Fibroblast of skin of left quadriceps (primary cell): ENCODE data around the gene DENND1B.
"Not testable (repeated sequence)": the region's sequence is repeated elsewhere in the genome, so short reads cannot be mapped to it uniquely, and the experiment has no call there.

Experiments
- DNase-seq, 2 experiments: peaks; one replicate each; pipeline ENCODE4 v3.0.0-alpha.2; 2013; ENCODE audit warnings: low read depth in 2 of 2

The DENND1B gene

GRCh38 chr1:197782722-197783360 lies 7.6 kb upstream of the DENND1B start:
- no peak for DNase-seq

- DNase-seq = no peak
Observed at GRCh38 chr1:197781968-197782721, 6.9 kb upstream of the DENND1B start.

- no peak for DNase-seq
Observed at GRCh38 chr1:197779921-197780320, 4.6 kb upstream of the DENND1B start.

GRCh38 chr1:197778366-197778945 lies 3.2 kb upstream of the DENND1B start:
- DNase-seq = no peak

- peak; percentile 52 to 53 for DNase-seq
Observed at GRCh38 chr1:197776351-197777105, 1.2 kb upstream of the DENND1B start.

- no peak for DNase-seq
Observed at GRCh38 chr1:197774466-197775281, 606 bp downstream of the DENND1B start.

- no peak for DNase-seq
Observed at GRCh38 chr1:197773856-197774255, 1.4 kb downstream of the DENND1B start.

GRCh38 chr1:197771904-197772556 lies 3.2 kb downstream of the DENND1B start:
- DNase-seq = no peak

- no peak for DNase-seq
Observed at GRCh38 chr1:197771386-197771785, 3.9 kb downstream of the DENND1B start.

- DNase-seq = no peak
Observed at GRCh38 chr1:197770243-197770642, 5.0 kb downstream of the DENND1B start.

- no peak for DNase-seq
Observed at GRCh38 chr1:197769287-197769686, 6.0 kb downstream of the DENND1B start.

- no peak for DNase-seq
Observed at GRCh38 chr1:197768014-197768805, 7.1 kb downstream of the DENND1B start.

- DNase-seq = no peak
Observed at GRCh38 chr1:197763769-197764168, 11.5 kb downstream of the DENND1B start.

GRCh38 chr1:197763307-197763706 lies 12.0 kb downstream of the DENND1B start:
- DNase-seq = no peak

GRCh38 chr1:197761654-197762053 lies 13.6 kb downstream of the DENND1B start:
- DNase-seq = no peak

- not testable (repeated sequence) for DNase-seq
Observed at GRCh38 chr1:197755553-197755952, 19.7 kb downstream of the DENND1B start.

GRCh38 chr1:197752652-197753164 lies 22.6 kb downstream of the DENND1B start:
- not testable (repeated sequence) for DNase-seq

- DNase-seq = no peak
Observed at GRCh38 chr1:197750366-197750765, 24.9 kb downstream of the DENND1B start.

GRCh38 chr1:197745911-197746310 lies 29.4 kb downstream of the DENND1B start:
- DNase-seq = no peak

GRCh38 chr1:197744979-197745378 lies 30.3 kb downstream of the DENND1B start:
- DNase-seq = no peak
